Small intestine (tissue), 7 donors: ENCODE results near the gene SGCE. TPM values are rescaled to one million over a fixed set of nuclear protein-coding genes. Genes with fewer than 3 reads are reported as not detected.

Source experiments
- DNase-seq, 2 donors: peaks; one replicate each; pipeline versions ENCODE4 v3.0.0 to v3.0.0-alpha.2; 2013
- FAIRE-seq: peaks from 2 replicates; lab custom pipeline; 2012; peaks lifted over from hg19 to GRCh38; lab: Jason Lieb, UNC
- H3K27ac ChIP-seq, 3 donors: one replicate each; pipeline ENCODE4 v1.5.1; 2013; ENCODE audit warnings: low read length in 2 of 3, mild to moderate bottlenecking in 2 of 3, control low read depth in 1 of 3, inconsistent platforms in 1 of 3, low read depth in 1 of 3, moderate library complexity in 1 of 3
- H3K27me3 ChIP-seq, 3 donors: one replicate each; pipeline ENCODE4 v1.6.1; 2013; ENCODE audit warnings: low read length in 3 of 3, inconsistent platforms in 1 of 3; ENCODE audit not compliant: control insufficient read depth in 3 of 3, insufficient read depth in 3 of 3
- H3K36me3 ChIP-seq, 3 donors: one replicate each; pipeline ENCODE4 v1.6.1; 2013; ENCODE audit warnings: low read length in 3 of 3, inconsistent platforms in 1 of 3, low read depth in 1 of 3, mild to moderate bottlenecking in 1 of 3, moderate library complexity in 1 of 3; ENCODE audit not compliant: control insufficient read depth in 3 of 3, insufficient read depth in 2 of 3
- H3K4me1 ChIP-seq, 3 donors: one replicate each; pipeline ENCODE4 v1.6.1; 2013; ENCODE audit warnings: low read length in 2 of 3, inconsistent platforms in 1 of 3, low read depth in 1 of 3, mild to moderate bottlenecking in 1 of 3, moderate library complexity in 1 of 3; ENCODE audit not compliant: control insufficient read depth in 3 of 3, insufficient read depth in 2 of 3
- H3K4me3 ChIP-seq, 3 donors: one replicate each; pipeline ENCODE4 v1.5.1; 2013; ENCODE audit warnings: low read length in 3 of 3, control low read depth in 1 of 3, inconsistent platforms in 1 of 3, low read depth in 1 of 3, mild to moderate bottlenecking in 1 of 3, moderate library complexity in 1 of 3
- H3K9me3 ChIP-seq, 2 donors: one replicate each; pipeline ENCODE4 v1.6.1; 2013; ENCODE audit warnings: low read depth in 1 of 2, low read length in 1 of 2; ENCODE audit not compliant: control insufficient read depth in 2 of 2, insufficient read depth in 1 of 2
- WGBS, 3 donors: extraction: QIAGEN DNeasy Blood & Tissue Kit; methylation state at CpG; one replicate each; pipeline ENCODE4 v1.1.7; 2013; 5-methylcytosine and 5-hydroxymethylcytosine counted together
- polyA plus RNA-seq, 4 donors: library from polyadenylated mRNA; stranded (reverse) in 3 of 4; unstranded in 1 of 4; fragments of 200-250 nt in 3 of 4; fragments of 120-200 nt in 1 of 4; gene quantifications; one replicate each; pipeline versions ENCODE4 v1.2.1 to v1.2.3, GENCODE V29; 2013
- donor health status: healthy with polysubstance abuse.
- donor health status: control.
- donor health status: control.
- donor health status: Bipolar disorder and iron deficiency.
- donor health status: healthy.

SGCE gene
- polyA plus RNA-seq, 4 donors = 5.9 to 16.8 (median 16.1) TPM; not detected in 1

DNA sequence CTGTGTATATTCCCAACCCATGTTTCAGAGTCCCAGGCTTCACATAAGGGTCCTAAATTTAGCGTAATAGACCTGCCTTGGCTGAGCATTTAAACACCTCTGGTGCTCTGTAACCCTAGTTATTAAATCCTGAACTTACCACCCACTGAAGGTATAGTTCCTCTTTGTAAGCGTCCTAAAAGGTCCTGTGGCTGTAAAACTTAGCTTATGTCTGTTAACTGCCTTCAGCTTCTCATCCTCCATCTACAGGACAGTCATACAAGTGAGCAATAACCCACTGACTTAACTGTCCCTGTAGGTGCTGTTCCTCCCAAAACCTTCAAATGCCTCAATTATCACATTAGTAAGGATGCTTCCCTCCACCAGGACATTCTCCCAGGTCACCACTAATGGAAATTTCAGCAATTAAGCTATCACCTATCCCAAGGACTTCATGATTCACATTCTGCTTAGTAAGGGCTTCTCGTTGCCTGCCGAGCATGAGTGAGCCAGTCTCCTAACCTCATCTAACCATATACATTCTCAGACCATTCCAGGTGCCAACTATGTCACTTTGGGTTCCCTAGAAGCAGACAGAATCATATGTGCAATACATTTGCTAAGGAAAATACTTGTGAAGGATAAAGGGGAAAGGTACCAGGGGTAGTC, 90.6 kb downstream of the SGCE start:
- H3K4me3 ChIP-seq = no peak overlapping the region
- peaks cover 0 to 2% (median under 1%) of the 10 kb centered on the region in 3 donors for H3K36me3 ChIP-seq
- WGBS, 3 donors = 94 to 96% (median 96%) methylated on average over 4 of the region's 4 CpGs
- H3K9me3 ChIP-seq = no peaks in the 10 kb centered on the region
- FAIRE-seq = no peak
- H3K27me3 ChIP-seq = no peaks in the 10 kb centered on the region
- no peak overlapping the region for H3K27ac ChIP-seq
- no peak for DNase-seq
- no peaks in the 10 kb centered on the region for H3K4me1 ChIP-seq

DNA sequence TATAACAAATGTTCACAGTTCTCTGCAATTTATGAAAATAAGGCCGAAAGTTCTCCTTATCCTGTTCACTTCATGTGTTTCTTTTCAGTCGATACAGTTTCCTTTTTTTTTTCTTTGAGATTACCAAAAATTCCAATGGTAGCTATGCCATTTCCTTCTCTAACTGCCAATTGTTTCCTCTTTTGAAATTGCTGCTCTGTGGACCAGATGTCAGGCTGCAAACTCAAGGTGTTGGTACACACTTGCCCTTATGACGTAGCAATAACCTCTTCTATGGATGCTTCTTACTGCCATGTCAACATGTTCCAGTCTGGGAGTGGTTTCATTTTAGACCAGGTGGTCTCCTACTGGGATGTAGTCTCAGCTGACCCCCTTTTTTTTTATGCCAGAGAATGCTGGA, 93.4 kb downstream of the SGCE start:
- Histone ChIP-seq H3K27me3 (no peaks in the 10 kb centered on the region), H3K9me3 (no peaks in the 10 kb centered on the region), H3K4me1 (no peaks in the 10 kb centered on the region), H3K36me3 (peaks cover 0 to 2% (median 0%) of the 10 kb centered on the region in 3 donors), H3K4me3 (no peak overlapping the region), H3K27ac (no peak overlapping the region)
- FAIRE-seq (no peak), DNase-seq (no peak)
- WGBS, 3 donors = 83 to 90% (median 87%) methylated on average over 3 of the region's 3 CpGs

DNA sequence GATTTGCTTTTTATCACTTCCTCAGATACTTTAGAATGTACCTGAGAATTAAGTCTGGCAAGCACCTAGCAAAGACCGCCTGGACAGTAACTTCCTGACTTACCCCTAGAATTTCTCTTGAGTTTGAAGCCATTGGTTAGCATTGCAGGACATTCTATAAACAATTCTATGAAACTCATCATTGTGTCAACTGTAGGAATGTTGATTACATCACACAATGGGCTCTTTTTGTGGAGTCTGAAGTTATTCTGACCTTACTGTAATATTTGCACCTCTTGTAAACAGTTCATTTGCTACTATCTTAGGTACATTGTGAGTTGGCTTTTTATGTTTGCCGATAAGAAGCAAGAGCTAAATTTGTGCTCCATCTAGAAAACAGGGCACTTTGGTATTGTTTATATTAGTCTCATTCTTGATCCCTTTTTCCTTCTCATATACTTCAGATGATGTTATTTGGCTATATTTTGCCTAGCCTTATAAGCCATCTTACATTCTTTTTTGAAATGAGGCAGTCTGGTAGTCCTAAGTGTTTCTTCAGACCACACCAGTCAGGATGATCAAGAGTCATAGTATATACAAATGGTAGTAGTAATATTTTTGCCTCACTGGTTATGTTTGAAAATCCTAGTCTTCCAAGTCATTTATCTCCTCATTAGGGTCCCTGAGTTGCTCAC, 94.0 kb downstream of the SGCE start:
- no peaks in the 10 kb centered on the region for H3K27me3 ChIP-seq
- H3K9me3 ChIP-seq = no peaks in the 10 kb centered on the region
- no peak overlapping the region for H3K27ac ChIP-seq
- DNase-seq (no peak), FAIRE-seq (no peak)
- peaks cover 0 to 2% (median 0%) of the 10 kb centered on the region in 3 donors for H3K36me3 ChIP-seq
- H3K4me1 ChIP-seq = no peaks in the 10 kb centered on the region
- no peak overlapping the region for H3K4me3 ChIP-seq
- 84 to 93% (median 89%) methylated on average over 2 of the region's 2 CpGs for WGBS, 3 donors

DNA sequence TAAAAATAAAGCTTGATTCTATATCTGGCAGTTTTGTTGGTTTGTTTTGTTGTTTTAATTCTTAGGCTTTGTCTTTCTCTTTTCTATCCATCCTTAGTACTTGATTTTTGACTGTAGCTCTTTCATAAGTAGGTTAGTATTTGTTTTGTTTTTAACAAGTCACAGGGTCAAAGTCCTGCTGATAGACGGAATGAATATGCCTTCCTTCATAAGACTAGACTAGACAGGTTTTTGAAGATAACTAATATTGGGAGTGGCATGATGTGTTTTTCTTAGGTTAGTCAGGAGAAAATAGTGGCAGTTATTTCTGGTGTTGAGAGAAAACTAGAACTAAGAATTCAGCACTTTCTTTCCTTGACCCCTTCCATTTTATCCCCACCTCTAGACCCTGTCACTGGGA, 96.0 kb downstream of the SGCE start:
- H3K4me1 ChIP-seq = no peaks in the 10 kb centered on the region

DNA sequence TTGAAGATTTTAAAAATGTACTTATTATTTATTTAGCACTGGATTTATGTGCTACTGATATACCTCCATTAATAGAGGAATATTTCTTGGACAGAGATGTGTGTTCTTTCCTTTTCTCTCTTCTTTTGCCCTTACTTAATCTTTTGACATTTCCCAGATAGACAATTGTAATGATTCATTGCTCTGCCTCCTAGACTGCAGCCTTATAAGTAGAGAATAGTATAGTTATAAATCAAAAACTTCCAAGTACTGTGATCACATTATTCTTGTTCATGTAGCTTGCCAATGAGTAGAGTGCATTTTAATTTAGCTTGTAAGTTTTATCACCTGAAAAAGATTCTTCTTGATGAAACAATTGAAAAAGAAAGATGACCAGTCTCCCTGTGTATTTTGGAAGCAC, 98.7 kb downstream of the SGCE start:
- Histone ChIP-seq H3K9me3 (no peaks in the 10 kb centered on the region), H3K27me3 (no peaks in the 10 kb centered on the region), H3K4me1 (no peaks in the 10 kb centered on the region), H3K36me3 (no peaks in the 10 kb centered on the region), H3K4me3 (no peak overlapping the region), H3K27ac (no peak overlapping the region)
- FAIRE-seq = no peak
- no peak for DNase-seq

More for the DNA sequence above, 96.0 kb downstream of the SGCE start:
- Histone ChIP-seq H3K36me3 (peaks cover 0 to 2% (median 0%) of the 10 kb centered on the region in 3 donors), H3K27me3 (no peaks in the 10 kb centered on the region), H3K9me3 (no peaks in the 10 kb centered on the region), H3K4me3 (no peak overlapping the region), H3K27ac (no peak overlapping the region)
- peak; percentile 38 to 57 for DNase-seq
- WGBS, 3 donors = 15 to 58% (median 39%) methylated on average over 1 of the region's 1 CpG
- no peak for FAIRE-seq

DNA sequence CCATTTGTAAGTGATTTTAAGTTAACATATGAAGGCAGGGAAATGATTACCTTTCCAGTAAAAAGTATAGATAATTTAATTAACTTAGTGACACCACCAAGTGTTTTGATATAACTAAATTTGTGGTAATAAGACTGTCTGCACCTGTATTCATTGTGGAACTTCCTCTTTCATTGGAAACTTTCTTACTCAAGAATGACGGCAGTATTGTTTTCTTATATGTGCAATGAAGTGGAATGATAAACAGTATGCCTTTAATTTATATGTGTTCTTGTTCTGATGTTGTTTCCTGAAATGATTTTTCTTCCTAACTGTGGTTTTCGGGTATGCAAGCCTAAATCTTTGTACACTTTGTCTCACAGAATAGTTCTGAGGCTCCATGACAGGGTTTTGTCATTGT, 99.9 kb downstream of the SGCE start:
- H3K9me3 ChIP-seq = no peaks in the 10 kb centered on the region
- H3K27me3 ChIP-seq = no peaks in the 10 kb centered on the region
- no peaks in the 10 kb centered on the region for H3K4me1 ChIP-seq
- DNase-seq (no peak), FAIRE-seq (no peak)
- no peak overlapping the region for H3K4me3 ChIP-seq
- 76 to 87% (median 86%) methylated on average over 2 of the region's 2 CpGs for WGBS, 3 donors
- no peaks in the 10 kb centered on the region for H3K36me3 ChIP-seq
- no peak overlapping the region for H3K27ac ChIP-seq

DNA sequence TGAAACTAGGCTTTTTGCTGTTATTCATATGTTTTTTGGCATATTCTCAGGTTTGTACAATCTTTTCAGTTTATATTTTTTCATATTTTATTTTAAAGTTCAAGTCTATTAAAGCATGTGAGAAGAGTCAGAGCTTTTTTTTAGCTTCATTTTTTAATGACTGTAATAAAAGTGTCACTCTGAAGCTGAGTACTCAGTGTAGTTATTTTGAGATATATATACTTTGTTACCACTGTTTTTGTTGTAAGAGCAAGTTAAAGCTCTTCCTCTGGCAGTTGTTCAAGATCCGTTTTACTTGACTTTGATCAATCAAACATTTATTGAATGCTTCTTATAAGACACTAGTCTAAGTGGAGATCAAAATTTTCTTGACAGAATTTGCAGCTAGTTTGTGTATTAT, 108.8 kb downstream of the SGCE start:
- H3K27me3 ChIP-seq = no peaks in the 10 kb centered on the region
- WGBS, 3 donors = 48 to 54% (median 52%) methylated on average over 1 of the region's 1 CpG
- no peak overlapping the region for H3K4me3 ChIP-seq
- DNase-seq = no peak
- no peak overlapping the region for H3K27ac ChIP-seq
- H3K36me3 ChIP-seq = no peaks in the 10 kb centered on the region
- no peaks in the 10 kb centered on the region for H3K9me3 ChIP-seq
- peak; percentile 85 for FAIRE-seq
- no peaks in the 10 kb centered on the region for H3K4me1 ChIP-seq

DNA sequence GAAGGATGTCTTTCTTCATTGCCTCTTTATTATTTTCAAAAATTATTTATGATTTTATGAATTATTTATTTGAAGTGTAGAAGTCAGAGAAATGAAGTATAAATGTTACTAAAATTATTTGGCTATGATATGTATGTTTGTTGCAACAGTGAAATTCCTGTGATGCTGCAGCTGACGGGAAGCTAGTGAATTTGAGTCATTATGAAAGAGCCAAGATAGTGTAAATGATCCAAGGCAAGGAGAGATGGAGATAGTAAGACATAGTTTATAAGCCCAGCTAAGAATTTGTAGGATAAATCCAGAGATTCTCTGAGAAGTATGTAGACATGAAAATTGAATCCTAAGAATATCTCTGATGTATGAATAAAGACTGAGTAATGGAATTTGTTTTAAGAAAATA, 115.5 kb downstream of the SGCE start:
- FAIRE-seq (no peak), DNase-seq (no peak)
- 76 to 94% (median 92%) methylated on average over 1 of the region's 1 CpG for WGBS, 3 donors
- no peaks in the 10 kb centered on the region for H3K4me1 ChIP-seq
- no peak overlapping the region for H3K4me3 ChIP-seq
- H3K9me3 ChIP-seq = no peaks in the 10 kb centered on the region
- H3K27ac ChIP-seq = no peak overlapping the region
- H3K27me3 ChIP-seq = no peaks in the 10 kb centered on the region
- peaks cover 2 to 7% (median 4%) of the 10 kb centered on the region in 3 donors for H3K36me3 ChIP-seq
